GM18508 (cell line): ENCODE results near the gene FAM50A.
A peak's percentile ranks its signal among the peaks of the same experiment; 100 is the strongest.

ENCODE experiments used
- ATAC-seq: cut with Tn5 transposase; IDR thresholded peaks from one replicate; pipeline ENCODE4 v1.9.1; 2021; ENCODE audit warnings: moderate number of reproducible peaks; ENCODE audit not compliant: insufficient read depth, unreplicated experiment

FAM50A gene

GRCh38 chrX:154412468-154412867 lies 31.5 kb upstream of the FAM50A start:
- no peak for ATAC-seq

GRCh38 chrX:154413142-154413541 lies 30.8 kb upstream of the FAM50A start:
- ATAC-seq = no peak

GRCh38 chrX:154417157-154417556 lies 26.8 kb upstream of the FAM50A start:
- ATAC-seq = no peak

- no peak for ATAC-seq
These were observed 24.8 kb upstream of the FAM50A start for GRCh38 chrX:154419189-154419588.

GRCh38 chrX:154419688-154420401 lies 24.1 kb upstream of the FAM50A start:
- ATAC-seq = no peak

GRCh38 chrX:154420402-154420756 lies 23.6 kb upstream of the FAM50A start:
- ATAC-seq = no peak

GRCh38 chrX:154426916-154427770 lies 16.8 kb upstream of the FAM50A start:
- ATAC-seq = no peak

- peak; percentile 59 for ATAC-seq
These were observed 15.5 kb upstream of the FAM50A start, which contains the start of gene ATP6AP1 for GRCh38 chrX:154428176-154429171. TSS of gene ATP6AP1 (plus strand) at chrX:154428677. CDS start at chrX:154428693, 16 bp downstream.

- ATAC-seq = no peak
These were observed 14.2 kb upstream of the FAM50A start for GRCh38 chrX:154429711-154430110.

- no peak for ATAC-seq
These were observed 13.5 kb upstream of the FAM50A start for GRCh38 chrX:154430479-154430878.

- ATAC-seq = no peak
These were observed 13.0 kb upstream of the FAM50A start for GRCh38 chrX:154430916-154431315.

- no peak for ATAC-seq
These were observed 12.6 kb upstream of the FAM50A start for GRCh38 chrX:154431341-154431740.

GRCh38 chrX:154432210-154432609 lies 11.7 kb upstream of the FAM50A start:
- no peak for ATAC-seq

- ATAC-seq = no peak
These were observed 10.3 kb upstream of the FAM50A start for GRCh38 chrX:154433605-154434004.

GRCh38 chrX:154434394-154435168 lies 9.4 kb upstream of the FAM50A start:
- ATAC-seq = no peak

- ATAC-seq = no peak
These were observed 8.7 kb upstream of the FAM50A start for GRCh38 chrX:154435171-154435733.

GRCh38 chrX:154436374-154436982 lies 7.5 kb upstream of the FAM50A start:
- ATAC-seq = no peak

- no peak for ATAC-seq
These were observed 6.8 kb upstream of the FAM50A start, which contains the start of gene GDI1 for GRCh38 chrX:154436983-154437752. TSS of gene GDI1 (plus strand) at chrX:154437154. CDS start at chrX:154437255, 101 bp downstream.
